Measurements from ENCODE around the gene HS3ST6. TPM values are rescaled to one million over a fixed set of nuclear protein-coding genes. Genes with fewer than 3 reads are reported as not detected.
"Not testable (repeated sequence)": the region's sequence is repeated elsewhere in the genome, so short reads cannot be mapped to it uniquely, and the experiment has no call there.

The HS3ST6 gene
- total RNA-seq, 3 donors from 2014 or later (not counting 1 experiment from before 2014, with no cell fraction given): not detected

GRCh38 chr16:1922357-1922756 lies 4.1 kb upstream of the HS3ST6 start:
- TF ChIP-seq, protein P1, sequence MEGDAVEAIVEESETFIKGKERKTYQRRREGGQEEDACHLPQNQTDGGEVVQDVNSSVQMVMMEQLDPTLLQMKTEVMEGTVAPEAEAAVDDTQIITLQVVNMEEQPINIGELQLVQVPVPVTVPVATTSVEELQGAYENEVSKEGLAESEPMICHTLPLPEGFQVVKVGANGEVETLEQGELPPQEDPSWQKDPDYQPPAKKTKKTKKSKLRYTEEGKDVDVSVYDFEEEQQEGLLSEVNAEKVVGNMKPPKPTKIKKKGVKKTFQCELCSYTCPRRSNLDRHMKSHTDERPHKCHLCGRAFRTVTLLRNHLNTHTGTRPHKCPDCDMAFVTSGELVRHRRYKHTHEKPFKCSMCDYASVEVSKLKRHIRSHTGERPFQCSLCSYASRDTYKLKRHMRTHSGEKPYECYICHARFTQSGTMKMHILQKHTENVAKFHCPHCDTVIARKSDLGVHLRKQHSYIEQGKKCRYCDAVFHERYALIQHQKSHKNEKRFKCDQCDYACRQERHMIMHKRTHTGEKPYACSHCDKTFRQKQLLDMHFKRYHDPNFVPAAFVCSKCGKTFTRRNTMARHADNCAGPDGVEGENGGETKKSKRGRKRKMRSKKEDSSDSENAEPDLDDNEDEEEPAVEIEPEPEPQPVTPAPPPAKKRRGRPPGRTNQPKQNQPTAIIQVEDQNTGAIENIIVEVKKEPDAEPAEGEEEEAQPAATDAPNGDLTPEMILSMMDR (IDR thresholded peaks at IDR 0.05): no peak
- no peaks in the 10 kb centered on the region for H3K9me3 ChIP-seq (ENCODE audit: control insufficient read depth, insufficient read depth, low read length)
- Mint-ChIP-seq H3K27ac (no peak overlapping the region), H3K9me3 (no peaks in the 10 kb centered on the region), H3K4me3 (no peak overlapping the region), H3K36me3 (no peaks in the 10 kb centered on the region), H3K4me1 (no peaks in the 10 kb centered on the region), H3K27me3 (ENCODE audit: low read depth in 2 of 2) (peaks cover 32 to 35% of the 10 kb centered on the region in 2 donors)
- intact Hi-C loops (cut with micrococcal nuclease): loop anchor here (10.0 kb wide), 1 partner anchor 148 kb away; the partner anchor contains the start of genes EME2, MRPS34 and NME3
- no peak overlapping the region for H3K4me3 ChIP-seq (ENCODE audit: low read length)
- H3K27me3 ChIP-seq (ENCODE audit: control insufficient read depth, insufficient read depth, low read length): peaks cover 24% of the 10 kb centered on the region
- DNase-seq (no peak), ATAC-seq (no peak)
- H3K27ac ChIP-seq (ENCODE audit: low read length): no peak overlapping the region
- H3K4me1 ChIP-seq (ENCODE audit: control insufficient read depth, insufficient read depth, low read length): peaks cover 3% of the 10 kb centered on the region
- no peaks in the 10 kb centered on the region for H3K36me3 ChIP-seq (ENCODE audit: control insufficient read depth, insufficient read depth, low read length)
- 79% methylated on average over 8 of the region's 8 CpGs for WGBS (ENCODE audit: insufficient coverage)

DNA sequence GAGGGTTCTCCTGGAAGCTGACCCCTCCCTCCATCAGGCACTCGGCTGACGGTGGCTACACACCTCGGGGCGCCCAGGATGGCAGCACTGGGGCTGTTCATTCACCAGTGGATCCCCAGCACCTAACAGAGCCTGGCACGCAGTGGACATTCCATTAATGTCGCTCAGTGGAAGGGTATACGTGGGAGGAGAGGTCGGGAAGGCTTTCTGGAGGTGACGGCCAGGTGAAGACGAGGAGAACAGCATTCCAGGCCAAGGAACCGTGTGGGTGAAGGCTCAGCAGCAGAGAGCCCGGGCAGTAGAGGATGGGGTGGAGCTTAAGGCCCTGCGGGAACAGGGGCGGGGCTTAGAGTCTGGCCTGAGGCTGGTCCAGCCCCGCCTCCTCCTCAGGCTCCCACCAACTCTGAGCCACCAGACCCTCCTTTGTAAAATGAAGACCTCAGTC lies 2.5 kb upstream of the HS3ST6 start:
- H3K4me3 ChIP-seq (ENCODE audit: low read length): no peak overlapping the region
- H3K27me3 Mint-ChIP-seq (ENCODE audit: low read depth in 2 of 2): peaks cover 38 to 45% of the 10 kb centered on the region in 2 donors
- H3K4me1 Mint-ChIP-seq: no peaks in the 10 kb centered on the region
- DNase-seq (no peak), ATAC-seq (peak in 2 of 3 donors; percentile 57 to 59)
- H3K9me3 Mint-ChIP-seq: no peaks in the 10 kb centered on the region
- TF ChIP-seq, protein P1 (IDR thresholded peaks at IDR 0.05): no peak
- H3K4me3 Mint-ChIP-seq: no peak overlapping the region
- H3K4me1 ChIP-seq (ENCODE audit: control insufficient read depth, insufficient read depth, low read length): peaks cover 3% of the 10 kb centered on the region
- H3K36me3 ChIP-seq (ENCODE audit: control insufficient read depth, insufficient read depth, low read length): no peaks in the 10 kb centered on the region
- H3K27ac ChIP-seq (ENCODE audit: low read length): no peak overlapping the region
- intact Hi-C loops (cut with micrococcal nuclease): loop anchor here (10.0 kb wide), 1 partner anchor 146 kb away; the partner anchor contains the start of genes EME2, MRPS34 and NME3
- peaks cover 31% of the 10 kb centered on the region for H3K27me3 ChIP-seq (ENCODE audit: control insufficient read depth, insufficient read depth, low read length)
- H3K27ac Mint-ChIP-seq: no peak overlapping the region
- no peaks in the 10 kb centered on the region for H3K9me3 ChIP-seq (ENCODE audit: control insufficient read depth, insufficient read depth, low read length)
- WGBS (ENCODE audit: insufficient coverage): 19% methylated on average over 15 of the region's 15 CpGs
- H3K36me3 Mint-ChIP-seq: no peaks in the 10 kb centered on the region

DNA sequence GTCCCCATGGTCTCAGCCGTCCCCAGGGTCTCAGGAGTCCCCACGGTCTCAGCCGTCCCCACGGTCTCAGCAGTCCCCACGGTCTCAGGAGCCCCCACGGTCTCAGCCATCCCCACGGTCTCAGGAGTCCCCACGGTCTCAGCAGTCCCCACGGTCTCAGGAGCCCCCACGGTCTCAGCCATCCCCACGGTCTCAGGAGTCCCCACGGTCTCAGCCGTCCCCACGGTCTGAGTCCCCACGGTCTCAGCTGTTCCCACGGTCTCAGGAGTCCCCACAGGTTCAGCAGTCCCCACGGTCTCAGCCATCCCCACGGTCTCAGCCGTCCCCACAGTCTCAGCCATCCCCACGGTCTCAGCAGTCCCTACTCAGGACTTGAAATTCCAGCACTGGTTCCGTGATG lies 1.9 kb upstream of the HS3ST6 start:
- not testable (repeated sequence) for H3K9me3 ChIP-seq (ENCODE audit: control insufficient read depth, insufficient read depth, low read length); H3K27ac ChIP-seq (ENCODE audit: low read length); H3K4me1 Mint-ChIP-seq; H3K4me1 ChIP-seq (ENCODE audit: control insufficient read depth, insufficient read depth, low read length); DNase-seq; ATAC-seq; H3K36me3 Mint-ChIP-seq; H3K4me3 Mint-ChIP-seq; H3K27ac Mint-ChIP-seq; H3K9me3 Mint-ChIP-seq; H3K4me3 ChIP-seq (ENCODE audit: low read length); H3K36me3 ChIP-seq (ENCODE audit: control insufficient read depth, insufficient read depth, low read length)
- peaks cover 31% of the 10 kb centered on the region for H3K27me3 ChIP-seq (ENCODE audit: control insufficient read depth, insufficient read depth, low read length)
- intact Hi-C loops (cut with micrococcal nuclease): loop anchor here (10.0 kb wide), 1 partner anchor 145 kb away; the partner anchor contains the start of genes EME2, MRPS34 and NME3
- peaks cover 44 to 50% of the 10 kb centered on the region in 2 donors for H3K27me3 Mint-ChIP-seq (ENCODE audit: low read depth in 2 of 2)
- WGBS (ENCODE audit: insufficient coverage): 66% methylated on average over 21 of the region's 21 CpGs

DNA sequence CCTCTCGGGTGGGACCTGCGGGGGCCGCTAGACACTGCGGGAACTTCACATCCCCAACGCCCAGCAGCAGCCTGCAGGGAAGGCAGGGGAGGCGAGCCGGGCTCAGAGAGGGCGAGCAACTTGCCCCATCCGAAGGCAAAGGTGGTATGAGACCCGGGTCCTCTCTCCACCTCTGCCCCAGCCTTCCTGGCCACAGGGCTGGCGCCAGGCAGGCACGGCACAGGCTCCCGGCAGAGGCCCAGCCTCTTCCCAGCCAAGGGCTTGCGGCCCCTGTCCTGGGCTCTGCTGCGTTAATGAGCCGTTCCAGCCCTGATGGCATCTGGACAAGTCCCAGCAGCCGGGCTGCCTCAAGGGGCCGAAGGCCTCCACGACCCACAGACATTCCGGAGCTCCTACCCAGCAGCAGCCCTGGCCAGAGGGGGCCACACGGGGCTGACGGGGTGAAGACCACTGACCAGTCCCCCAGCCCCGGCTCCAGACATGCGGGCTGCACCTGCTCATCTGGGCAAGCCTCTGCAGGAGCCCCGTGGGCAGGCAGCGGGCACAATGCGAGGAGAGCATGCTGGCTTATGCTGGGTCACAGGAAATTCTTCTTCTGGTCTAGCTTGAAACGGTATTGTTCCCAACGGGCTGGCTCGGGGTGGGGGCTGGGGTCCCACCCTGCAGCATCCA lies 1.2 kb upstream of the HS3ST6 start:
- no peak overlapping the region for H3K27ac ChIP-seq (ENCODE audit: low read length)
- no peaks in the 10 kb centered on the region for H3K36me3 Mint-ChIP-seq
- WGBS (ENCODE audit: insufficient coverage): 36% methylated on average over 30 of the region's 30 CpGs

More for the DNA sequence above, 1.2 kb upstream of the HS3ST6 start:
- Mint-ChIP-seq H3K4me3 (no peak overlapping the region), H3K9me3 (no peaks in the 10 kb centered on the region), H3K27me3 (ENCODE audit: low read depth in 2 of 2) (peaks cover 40 to 52% of the 10 kb centered on the region in 2 donors), H3K4me1 (no peaks in the 10 kb centered on the region), H3K27ac (no peak overlapping the region)
- ATAC-seq (no peak), DNase-seq (no peak)
- peaks cover 3% of the 10 kb centered on the region for H3K4me1 ChIP-seq (ENCODE audit: control insufficient read depth, insufficient read depth, low read length)
- TF ChIP-seq, protein P1 (IDR thresholded peaks at IDR 0.05): no peak
- no peaks in the 10 kb centered on the region for H3K36me3 ChIP-seq (ENCODE audit: control insufficient read depth, insufficient read depth, low read length)
- no peak overlapping the region for H3K4me3 ChIP-seq (ENCODE audit: low read length)
- H3K9me3 ChIP-seq (ENCODE audit: control insufficient read depth, insufficient read depth, low read length): no peaks in the 10 kb centered on the region
- intact Hi-C loops (cut with micrococcal nuclease): no loop called here
- H3K27me3 ChIP-seq (ENCODE audit: control insufficient read depth, insufficient read depth, low read length): peaks cover 31% of the 10 kb centered on the region

All from natural killer cell (primary cell).